Lower leg skin (tissue), 3 donors: ENCODE measurements around the gene IKZF1.

ENCODE experiments used
- CTCF ChIP-seq, 3 donors: fragments of 450-650 bp; IDR thresholded peaks; one replicate each; pipeline ENCODE4 v1.5.1; 2016; ENCODE audit warnings: antibody characterized with exemption in 3 of 3, mild to moderate bottlenecking in 3 of 3, moderate library complexity in 2 of 3
- POLR2A ChIP-seq, 2 donors: fragments of 450-650 bp; IDR thresholded peaks; one replicate each; pipeline ENCODE4 v1.6.1; 2016 to 2017; ENCODE audit warnings: antibody characterized with exemption in 2 of 2, mild to moderate bottlenecking in 1 of 2, moderate library complexity in 1 of 2

- TF ChIP-seq CTCF (IDR thresholded peaks at IDR 0.05): no peak
- TF ChIP-seq POLR2A (IDR thresholded peaks at IDR 0.05): no peak
These were observed 66.4 kb downstream of the IKZF1 start for GRCh38 chr7:50370884-50371283.
